ENCODE measurements around the gene MMP11. TPM values are rescaled to one million over a fixed set of nuclear protein-coding genes. Genes with fewer than 3 reads are reported as not detected.

The MMP11 gene
- total RNA-seq, 1 experiment from 2014 or later: 1.1 TPM

DNA sequence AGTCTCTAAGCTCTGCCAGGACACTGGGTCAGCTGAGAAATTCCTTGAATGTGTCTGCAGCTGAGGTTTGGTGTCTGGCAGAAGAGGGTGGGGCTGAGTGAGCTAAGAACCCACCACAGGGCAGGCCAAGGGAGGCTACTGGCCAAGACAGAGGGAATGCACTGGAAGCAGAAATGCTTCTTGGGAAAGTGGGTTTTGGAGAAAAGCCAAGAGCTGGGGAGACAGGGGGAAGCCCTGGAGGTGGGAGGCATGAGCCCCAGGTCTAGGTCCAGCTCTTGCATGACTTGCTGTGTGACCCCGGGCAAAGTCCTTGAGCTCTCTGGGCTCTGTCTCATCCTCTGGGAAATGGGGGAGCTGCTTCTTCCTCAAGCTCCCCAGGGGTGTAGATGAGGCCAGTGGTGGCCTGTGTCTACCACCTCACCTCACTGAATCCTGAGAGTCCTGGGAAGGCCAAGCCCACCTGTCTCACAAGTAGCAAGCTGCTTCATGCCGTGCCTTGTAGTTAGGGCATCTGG lies 2.3 kb downstream of the MMP11 start:
- in situ Hi-C loops (cut with HindIII; ENCODE audit: low pct_unique_long_range_greater_than_20kb, low sequenced_read_pairs): no loop called here
- no peak for DNase-seq (ENCODE audit: low read depth, low spot score)

DNA sequence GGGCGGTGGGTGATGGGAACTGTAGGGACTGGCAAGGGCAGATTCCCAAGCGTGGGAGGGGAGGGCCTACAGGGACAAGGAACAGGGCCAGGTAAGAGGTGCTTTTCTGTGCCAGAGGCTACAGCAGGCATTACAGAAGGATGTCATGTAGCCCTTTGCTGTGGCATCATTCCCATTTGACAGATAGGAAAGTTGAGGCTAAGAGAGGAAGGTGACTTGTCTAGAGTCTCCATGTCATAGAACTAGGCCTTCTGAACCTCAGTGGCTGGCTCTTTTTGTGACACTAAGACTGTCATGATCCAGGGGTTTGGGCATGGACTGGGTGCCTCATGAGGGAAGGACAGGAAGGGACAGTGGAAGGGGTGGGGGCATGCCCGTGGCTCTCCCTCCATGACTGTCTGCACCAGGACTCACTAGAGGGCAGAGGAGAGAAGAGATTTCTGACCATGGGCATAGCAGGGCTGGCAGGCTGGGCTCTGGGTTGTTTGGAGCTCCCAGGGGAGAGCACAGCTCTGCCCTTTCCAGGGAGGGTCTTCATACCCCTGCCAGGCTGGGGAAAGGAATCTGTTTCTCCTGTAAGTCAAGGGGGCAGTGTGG lies 3.2 kb downstream of the MMP11 start:
- in situ Hi-C loops (cut with HindIII; ENCODE audit: low pct_unique_long_range_greater_than_20kb, low sequenced_read_pairs): no loop called here
- DNase-seq (ENCODE audit: low read depth, low spot score): peak; percentile 40

DNA sequence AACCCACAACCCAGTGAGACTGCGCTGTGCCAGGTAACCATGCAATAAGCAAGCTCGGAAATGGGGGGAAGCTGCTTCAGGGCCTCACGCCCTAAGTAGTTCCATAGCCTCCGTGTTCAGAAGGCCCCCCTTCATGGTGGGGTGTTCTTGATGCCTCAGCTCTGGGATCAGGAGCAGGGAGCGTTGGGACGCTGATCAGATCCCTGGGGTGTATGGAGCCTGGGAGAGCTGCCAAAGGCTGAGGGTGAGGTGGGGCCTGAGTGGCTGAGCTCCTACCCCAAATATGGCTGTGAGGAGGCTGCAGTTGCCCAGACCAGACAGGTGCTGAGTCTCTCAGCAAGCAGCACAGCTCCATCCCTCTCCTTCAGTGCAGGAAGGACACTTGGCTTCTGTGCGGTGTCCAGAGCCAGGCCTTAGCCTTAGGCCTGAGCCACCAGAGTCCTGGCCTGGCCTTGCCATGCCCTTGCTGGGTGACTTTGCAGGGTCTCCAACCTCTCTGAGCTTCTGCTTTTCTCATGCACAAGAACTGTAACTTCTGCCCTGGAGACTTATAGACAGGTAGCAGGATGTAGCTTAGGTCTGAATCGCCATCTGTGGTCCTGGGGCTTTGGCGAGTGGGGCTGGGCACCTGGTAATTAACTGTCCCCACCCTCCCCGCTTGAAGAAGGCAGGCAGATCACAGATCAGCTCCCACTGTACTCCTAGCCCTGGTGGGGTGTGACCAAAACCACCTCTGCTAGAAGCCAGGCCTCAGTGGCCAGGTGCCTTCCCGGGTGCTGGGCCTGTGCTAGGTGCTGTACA lies 5.3 kb downstream of the MMP11 start:
- in situ Hi-C loops (cut with HindIII; ENCODE audit: low pct_unique_long_range_greater_than_20kb, low sequenced_read_pairs): no loop called here

DNA sequence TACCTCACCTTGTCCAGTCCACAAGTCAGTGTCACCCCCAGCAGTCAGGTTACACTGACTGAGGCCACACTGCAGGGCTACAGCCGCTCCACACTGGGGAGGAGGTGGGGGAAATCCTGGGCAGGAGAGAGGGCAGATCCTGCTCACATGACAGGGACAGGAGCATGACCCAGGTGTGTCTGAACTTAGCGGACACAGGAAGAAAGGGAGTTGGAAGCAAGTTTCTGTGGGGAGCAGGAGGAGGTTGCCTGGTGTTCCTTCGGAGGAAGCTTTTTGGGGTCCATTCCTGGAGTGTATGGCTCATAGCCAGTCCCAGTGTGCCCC lies 5.9 kb downstream of the MMP11 start:
- in situ Hi-C loops (cut with HindIII; ENCODE audit: low pct_unique_long_range_greater_than_20kb, low sequenced_read_pairs): no loop called here
- DNase-seq (ENCODE audit: low read depth, low spot score): no peak

More for the DNA sequence above, 5.3 kb downstream of the MMP11 start:
- no peak for DNase-seq (ENCODE audit: low read depth, low spot score)

DNA sequence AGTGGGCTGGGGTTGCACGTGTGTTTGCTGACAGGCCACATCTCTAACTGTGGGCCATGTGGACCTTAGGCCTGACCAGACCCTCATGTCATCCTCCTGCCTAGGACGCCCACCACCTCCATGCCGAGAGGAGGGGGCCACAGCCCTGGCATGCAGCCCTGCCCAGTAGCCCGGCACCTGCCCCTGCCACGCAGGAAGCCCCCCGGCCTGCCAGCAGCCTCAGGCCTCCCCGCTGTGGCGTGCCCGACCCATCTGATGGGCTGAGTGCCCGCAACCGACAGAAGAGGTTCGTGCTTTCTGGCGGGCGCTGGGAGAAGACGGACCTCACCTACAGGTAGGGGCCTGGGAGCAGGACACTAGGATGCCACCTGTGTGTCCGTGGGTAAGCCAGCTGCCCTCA lies 6.4 kb downstream of the MMP11 start:
- in situ Hi-C loops (cut with HindIII; ENCODE audit: low pct_unique_long_range_greater_than_20kb, low sequenced_read_pairs): no loop called here

DNA sequence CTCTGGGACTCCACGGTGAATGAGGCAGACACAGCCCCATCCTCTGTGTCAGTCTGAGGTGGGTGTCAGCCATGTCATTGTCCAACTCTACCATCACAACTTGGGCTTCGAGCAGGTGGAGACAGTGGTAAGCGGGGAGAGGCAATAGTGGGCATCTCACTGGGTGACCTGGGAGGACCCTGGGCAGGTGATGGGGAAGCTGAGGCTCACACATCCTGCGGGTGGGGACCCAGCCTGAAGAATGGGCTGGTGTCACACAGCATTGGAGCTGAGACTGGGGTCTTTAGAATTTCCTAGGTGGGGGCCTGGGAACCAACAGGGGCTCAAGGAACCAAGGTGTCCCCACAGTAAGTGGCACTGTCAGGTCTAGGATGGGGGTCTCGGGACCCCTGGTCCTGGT lies 7.1 kb downstream of the MMP11 start:
- no peak for DNase-seq (ENCODE audit: low read depth, low spot score)
- in situ Hi-C loops (cut with HindIII; ENCODE audit: low pct_unique_long_range_greater_than_20kb, low sequenced_read_pairs): no loop called here

More for the DNA sequence above, 6.4 kb downstream of the MMP11 start:
- DNase-seq (ENCODE audit: low read depth, low spot score): no peak

DNA sequence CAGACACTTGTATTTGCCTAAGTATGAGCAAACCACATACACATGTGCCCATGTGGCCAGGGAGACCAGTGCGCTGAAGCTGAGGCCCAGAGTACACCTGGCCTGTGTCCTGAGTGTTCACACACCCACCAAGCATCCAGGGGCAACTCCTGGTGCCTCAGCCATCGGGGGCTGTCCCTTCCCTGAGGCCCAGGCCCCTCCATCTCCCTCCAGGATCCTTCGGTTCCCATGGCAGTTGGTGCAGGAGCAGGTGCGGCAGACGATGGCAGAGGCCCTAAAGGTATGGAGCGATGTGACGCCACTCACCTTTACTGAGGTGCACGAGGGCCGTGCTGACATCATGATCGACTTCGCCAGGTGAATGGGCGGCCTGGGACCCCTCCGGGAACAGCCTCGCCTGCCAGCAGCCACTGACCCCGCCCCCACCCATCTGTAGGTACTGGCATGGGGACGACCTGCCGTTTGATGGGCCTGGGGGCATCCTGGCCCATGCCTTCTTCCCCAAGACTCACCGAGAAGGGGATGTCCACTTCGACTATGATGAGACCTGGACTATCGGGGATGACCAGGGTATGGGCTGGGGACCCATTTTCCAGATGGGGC lies 7.6 kb downstream of the MMP11 start:
- in situ Hi-C loops (cut with HindIII; ENCODE audit: low pct_unique_long_range_greater_than_20kb, low sequenced_read_pairs): no loop called here
- DNase-seq (ENCODE audit: low read depth, low spot score): no peak

DNA sequence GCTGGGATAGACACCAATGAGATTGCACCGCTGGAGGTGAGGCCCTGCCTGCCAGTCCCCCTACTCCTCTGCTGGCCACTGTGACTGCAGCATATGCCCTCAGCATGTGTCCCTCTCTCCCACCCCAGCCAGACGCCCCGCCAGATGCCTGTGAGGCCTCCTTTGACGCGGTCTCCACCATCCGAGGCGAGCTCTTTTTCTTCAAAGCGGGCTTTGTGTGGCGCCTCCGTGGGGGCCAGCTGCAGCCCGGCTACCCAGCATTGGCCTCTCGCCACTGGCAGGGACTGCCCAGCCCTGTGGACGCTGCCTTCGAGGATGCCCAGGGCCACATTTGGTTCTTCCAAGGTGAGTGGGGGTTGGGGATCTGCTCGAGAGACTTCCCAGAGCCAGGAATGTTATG lies 8.4 kb downstream of the MMP11 start:
- DNase-seq (ENCODE audit: low read depth, low spot score): no peak
- in situ Hi-C loops (cut with HindIII; ENCODE audit: low pct_unique_long_range_greater_than_20kb, low sequenced_read_pairs): no loop called here

DNA sequence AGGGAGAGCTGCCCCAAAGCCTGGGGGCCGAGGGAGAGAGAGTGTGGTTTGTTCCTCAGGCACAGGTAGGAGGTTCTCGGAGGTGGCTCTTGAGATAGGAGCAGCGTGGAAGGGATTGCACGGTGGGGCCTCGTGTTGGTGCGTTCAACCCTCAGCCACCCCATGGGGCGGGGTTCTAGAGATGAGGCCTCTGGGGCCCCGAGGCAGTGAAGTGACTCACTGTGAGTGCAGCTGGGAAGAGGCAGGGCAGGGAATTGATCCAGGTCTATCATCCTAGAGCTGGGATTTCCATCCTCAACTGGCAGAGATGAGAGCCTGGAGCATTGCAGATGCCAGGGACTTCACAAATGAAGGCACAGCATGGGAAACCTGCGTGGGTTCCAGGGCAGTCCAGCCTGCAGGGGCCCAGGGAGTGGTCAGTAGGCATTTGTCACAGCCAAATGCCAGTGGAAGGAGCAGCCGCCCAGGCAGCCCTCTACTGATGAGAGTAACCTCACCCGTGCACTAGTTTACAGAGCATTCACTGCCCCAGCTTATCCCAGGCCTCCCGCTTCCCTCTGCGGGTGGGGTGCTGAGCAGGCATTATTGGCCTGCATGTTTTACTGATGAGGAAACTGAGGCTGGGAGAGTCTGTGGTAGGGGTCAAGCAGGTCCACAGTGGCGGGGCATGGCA lies 9.0 kb downstream of the MMP11 start:
- DNase-seq (ENCODE audit: low read depth, low spot score): no peak
- in situ Hi-C loops (cut with HindIII; ENCODE audit: low pct_unique_long_range_greater_than_20kb, low sequenced_read_pairs): no loop called here

DNA sequence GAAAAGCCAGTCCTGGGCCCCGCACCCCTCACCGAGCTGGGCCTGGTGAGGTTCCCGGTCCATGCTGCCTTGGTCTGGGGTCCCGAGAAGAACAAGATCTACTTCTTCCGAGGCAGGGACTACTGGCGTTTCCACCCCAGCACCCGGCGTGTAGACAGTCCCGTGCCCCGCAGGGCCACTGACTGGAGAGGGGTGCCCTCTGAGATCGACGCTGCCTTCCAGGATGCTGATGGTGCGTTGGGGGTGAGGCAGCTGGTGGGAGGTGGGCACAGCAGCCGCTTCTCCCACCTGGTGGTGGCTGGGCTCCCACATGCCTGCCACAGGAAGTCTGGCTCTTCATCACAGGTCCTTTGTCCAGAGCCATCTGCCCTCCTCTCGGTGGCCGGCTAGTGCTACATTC lies 9.6 kb downstream of the MMP11 start:
- in situ Hi-C loops (cut with HindIII; ENCODE audit: low pct_unique_long_range_greater_than_20kb, low sequenced_read_pairs): no loop called here
- DNase-seq (ENCODE audit: low read depth, low spot score): no peak

DNA sequence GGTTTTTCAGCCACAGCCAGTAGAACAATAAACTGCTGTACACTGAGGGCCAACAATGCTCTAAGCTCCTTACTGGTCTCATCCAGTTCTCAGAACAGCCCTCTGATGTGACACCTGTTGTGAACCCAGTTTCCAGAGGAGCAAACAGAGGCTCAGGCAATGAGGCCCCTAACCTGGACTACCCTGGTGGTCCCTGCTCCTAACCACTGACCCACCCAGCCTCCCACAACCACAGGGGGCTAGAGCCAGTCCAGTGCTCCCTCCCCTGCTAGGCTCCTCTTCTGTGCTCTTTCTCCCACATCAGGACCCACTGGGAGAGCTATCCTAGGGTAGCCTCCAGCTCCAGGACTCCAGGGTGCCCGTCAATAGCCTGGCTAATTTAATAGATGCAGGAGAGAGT lies 10.1 kb downstream of the MMP11 start:
- in situ Hi-C loops (cut with HindIII; ENCODE audit: low pct_unique_long_range_greater_than_20kb, low sequenced_read_pairs): no loop called here
- DNase-seq (ENCODE audit: low read depth, low spot score): no peak

DNA sequence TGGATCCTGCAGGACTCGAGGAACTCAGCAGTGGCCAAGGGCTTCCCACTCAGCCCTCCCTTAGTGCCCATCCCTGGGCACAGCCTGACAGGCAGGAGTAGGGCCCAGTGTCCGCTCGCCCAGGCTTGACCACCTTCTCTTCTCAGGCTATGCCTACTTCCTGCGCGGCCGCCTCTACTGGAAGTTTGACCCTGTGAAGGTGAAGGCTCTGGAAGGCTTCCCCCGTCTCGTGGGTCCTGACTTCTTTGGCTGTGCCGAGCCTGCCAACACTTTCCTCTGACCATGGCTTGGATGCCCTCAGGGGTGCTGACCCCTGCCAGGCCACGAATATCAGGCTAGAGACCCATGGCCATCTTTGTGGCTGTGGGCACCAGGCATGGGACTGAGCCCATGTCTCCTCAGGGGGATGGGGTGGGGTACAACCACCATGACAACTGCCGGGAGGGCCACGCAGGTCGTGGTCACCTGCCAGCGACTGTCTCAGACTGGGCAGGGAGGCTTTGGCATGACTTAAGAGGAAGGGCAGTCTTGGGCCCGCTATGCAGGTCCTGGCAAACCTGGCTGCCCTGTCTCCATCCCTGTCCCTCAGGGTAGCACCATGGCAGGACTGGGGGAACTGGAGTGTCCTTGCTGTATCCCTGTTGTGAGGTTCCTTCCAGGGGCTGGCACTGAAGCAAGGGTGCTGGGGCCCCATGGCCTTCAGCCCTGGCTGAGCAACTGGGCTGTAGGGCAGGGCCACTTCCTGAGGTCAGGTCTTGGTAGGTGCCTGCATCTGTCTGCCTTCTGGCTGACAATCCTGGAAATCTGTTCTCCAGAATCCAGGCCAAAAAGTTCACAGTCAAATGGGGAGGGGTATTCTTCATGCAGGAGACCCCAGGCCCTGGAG lies 10.9 kb downstream of the MMP11 start:
- in situ Hi-C loops (cut with HindIII; ENCODE audit: low pct_unique_long_range_greater_than_20kb, low sequenced_read_pairs): no loop called here

DNA sequence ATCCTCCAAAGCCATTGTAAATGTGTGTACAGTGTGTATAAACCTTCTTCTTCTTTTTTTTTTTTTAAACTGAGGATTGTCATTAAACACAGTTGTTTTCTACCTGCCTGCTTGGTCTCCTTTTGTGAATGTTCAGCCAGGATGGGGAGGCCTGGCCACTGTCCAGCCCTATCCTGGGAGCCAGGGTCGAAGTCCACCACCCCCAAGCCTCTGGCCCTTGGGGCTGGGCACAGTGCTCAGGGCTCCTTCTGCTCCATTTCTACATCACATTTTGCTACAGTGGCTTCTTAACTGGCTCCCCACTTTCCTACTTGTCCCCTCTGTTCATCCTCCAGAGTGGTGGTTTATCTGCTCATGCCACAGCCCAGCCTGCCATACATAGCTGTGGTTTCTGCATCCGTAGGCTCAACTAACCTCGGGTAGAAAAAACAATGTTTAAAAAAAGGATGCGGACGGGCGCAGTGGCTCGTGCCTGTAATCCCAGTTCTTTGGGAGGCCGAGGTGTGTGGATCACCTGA lies 11.6 kb downstream of the MMP11 start:
- in situ Hi-C loops (cut with HindIII; ENCODE audit: low pct_unique_long_range_greater_than_20kb, low sequenced_read_pairs): no loop called here
- no peak for DNase-seq (ENCODE audit: low read depth, low spot score)

More for the DNA sequence above, 10.9 kb downstream of the MMP11 start:
- DNase-seq (ENCODE audit: low read depth, low spot score): no peak

DNA sequence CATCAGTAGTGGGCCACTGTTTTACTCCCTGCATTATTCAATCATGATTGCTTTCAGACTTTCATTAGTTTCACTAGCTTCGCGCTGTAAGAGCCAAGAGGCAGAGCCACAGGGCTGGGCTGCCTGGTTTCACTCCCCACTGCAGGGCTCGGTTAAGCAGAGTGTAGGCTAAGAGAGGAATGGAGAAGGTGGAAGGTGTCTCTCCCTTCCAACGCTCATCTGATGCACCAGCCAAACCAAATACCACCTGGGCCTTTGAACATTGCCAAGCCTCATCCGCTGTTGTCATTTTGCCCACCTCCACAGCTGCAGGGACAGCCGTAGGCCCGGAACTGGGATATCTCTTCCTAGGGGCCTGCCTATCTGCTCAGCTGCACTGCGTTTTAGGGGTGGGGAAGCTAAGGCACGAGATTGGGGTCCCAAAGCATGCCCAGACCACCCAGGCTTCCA lies 13.6 kb downstream of the MMP11 start:
- no peak for DNase-seq (ENCODE audit: low read depth, low spot score)
- in situ Hi-C loops (cut with HindIII; ENCODE audit: low pct_unique_long_range_greater_than_20kb, low sequenced_read_pairs): no loop called here

DNA sequence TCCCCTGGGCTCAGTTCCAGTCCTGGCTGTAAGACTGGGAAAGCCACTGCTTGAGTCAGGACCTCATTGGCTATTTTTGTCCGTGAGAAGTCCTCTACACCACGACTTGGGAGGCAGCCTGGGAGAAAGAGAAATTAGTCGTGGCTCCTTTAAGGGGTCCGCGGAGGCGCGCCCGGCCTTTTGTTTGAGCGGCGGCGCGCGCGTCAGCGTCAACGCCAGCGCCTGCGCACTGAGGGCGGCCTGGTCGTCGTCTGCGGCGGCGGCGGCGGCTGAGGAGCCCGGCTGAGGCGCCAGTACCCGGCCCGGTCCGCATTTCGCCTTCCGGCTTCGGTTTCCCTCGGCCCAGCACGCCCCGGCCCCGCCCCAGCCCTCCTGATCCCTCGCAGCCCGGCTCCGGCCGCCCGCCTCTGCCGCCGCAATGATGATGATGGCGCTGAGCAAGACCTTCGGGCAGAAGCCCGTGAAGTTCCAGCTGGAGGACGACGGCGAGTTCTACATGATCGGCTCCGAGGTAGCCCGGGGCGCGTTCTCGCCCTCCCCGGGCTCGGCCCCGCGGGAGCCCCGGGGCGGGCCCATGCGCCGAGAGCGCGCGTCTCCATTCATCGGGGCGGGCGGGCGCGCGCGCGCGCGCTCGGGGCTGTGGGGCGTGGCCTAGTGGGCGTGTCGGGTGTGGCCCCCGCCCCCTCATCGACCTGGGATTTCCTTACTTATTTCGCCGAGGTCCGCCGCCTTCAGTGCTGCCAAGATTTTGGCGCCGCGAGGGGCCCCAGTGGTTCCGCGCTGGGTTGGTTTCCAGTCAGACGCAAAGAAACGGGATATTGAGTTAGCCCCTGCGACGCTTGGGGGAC lies 14.3 kb downstream of the MMP11 start, which contains the start of gene SMARCB1:
Gene SMARCB1, plus strand, starts transcription at position 215 of the 848 bp plus-strand sequence. Its CDS starts 204 bp downstream, at position 419.
- in situ Hi-C loops (cut with HindIII; ENCODE audit: low pct_unique_long_range_greater_than_20kb, low sequenced_read_pairs): no loop called here
- DNase-seq (ENCODE audit: low read depth, low spot score): peak; percentile 86

DNA sequence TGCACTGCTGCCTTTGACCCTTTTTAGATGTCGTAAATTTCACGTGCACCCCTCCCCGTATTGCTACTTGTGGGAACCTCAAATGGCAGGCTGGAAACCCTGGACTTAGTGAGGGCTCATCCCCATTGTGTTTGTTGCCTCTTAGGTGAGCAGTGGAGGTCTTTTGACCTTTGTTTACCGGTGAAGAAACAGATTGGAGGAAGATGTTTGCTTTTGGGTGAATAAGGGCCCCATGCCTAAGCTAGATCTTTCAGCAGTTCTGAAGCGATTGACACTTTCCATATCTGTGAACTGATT lies 14.9 kb downstream of the MMP11 start:
- in situ Hi-C loops (cut with HindIII; ENCODE audit: low pct_unique_long_range_greater_than_20kb, low sequenced_read_pairs): no loop called here
- no peak for DNase-seq (ENCODE audit: low read depth, low spot score)

All from SK-MEL-5 (cell line).